Prostate gland (tissue), 2 donors: ENCODE results near the gene WDR64.

ENCODE experiments used
- CTCF ChIP-seq, 4 experiments: fragments of 200-600 bp in 2 of 4; fragments of 450-650 bp in 2 of 4; sonication (generic) in 2 of 4; IDR thresholded peaks; 1 replicate in 3 of 4; 2 replicates in 1 of 4; pipeline ENCODE4 v1.5.1; 2016 to 2019; ENCODE audit warnings: antibody characterized with exemption in 4 of 4, mild to moderate bottlenecking in 2 of 4, moderate library complexity in 2 of 4
- POLR2A ChIP-seq: fragments of 450-650 bp; IDR thresholded peaks from one replicate; pipeline ENCODE4 v1.6.1; 2016; ENCODE audit warnings: antibody characterized with exemption, mild to moderate bottlenecking
- POLR2AphosphoS5 ChIP-seq: sonication (generic); formaldehyde crosslinking; IDR thresholded peaks from one replicate; pipeline ENCODE4 v1.6.1; 2017; ENCODE audit warnings: antibody characterized with exemption

GRCh38 chr1:241749041-241749944, 97.2 kb downstream of the WDR64 start:
- TF ChIP-seq CTCF (IDR thresholded peaks at IDR 0.05) (no peak), POLR2AphosphoS5 (no peak), POLR2A (no peak)
